Activated T-cell treated with anti-CD3 and anti-CD28 coated beads, Interleukin-2, amount 50 U/mL, for 1 hour (primary cell): ENCODE results near the gene KLRF2.
A peak's percentile ranks its signal among the peaks of the same experiment; 100 is the strongest.

Source experiments
- DNase-seq: peaks from one replicate; pipeline ENCODE4 v3.0.0-alpha.2; 2020

The KLRF2 gene

DNA sequence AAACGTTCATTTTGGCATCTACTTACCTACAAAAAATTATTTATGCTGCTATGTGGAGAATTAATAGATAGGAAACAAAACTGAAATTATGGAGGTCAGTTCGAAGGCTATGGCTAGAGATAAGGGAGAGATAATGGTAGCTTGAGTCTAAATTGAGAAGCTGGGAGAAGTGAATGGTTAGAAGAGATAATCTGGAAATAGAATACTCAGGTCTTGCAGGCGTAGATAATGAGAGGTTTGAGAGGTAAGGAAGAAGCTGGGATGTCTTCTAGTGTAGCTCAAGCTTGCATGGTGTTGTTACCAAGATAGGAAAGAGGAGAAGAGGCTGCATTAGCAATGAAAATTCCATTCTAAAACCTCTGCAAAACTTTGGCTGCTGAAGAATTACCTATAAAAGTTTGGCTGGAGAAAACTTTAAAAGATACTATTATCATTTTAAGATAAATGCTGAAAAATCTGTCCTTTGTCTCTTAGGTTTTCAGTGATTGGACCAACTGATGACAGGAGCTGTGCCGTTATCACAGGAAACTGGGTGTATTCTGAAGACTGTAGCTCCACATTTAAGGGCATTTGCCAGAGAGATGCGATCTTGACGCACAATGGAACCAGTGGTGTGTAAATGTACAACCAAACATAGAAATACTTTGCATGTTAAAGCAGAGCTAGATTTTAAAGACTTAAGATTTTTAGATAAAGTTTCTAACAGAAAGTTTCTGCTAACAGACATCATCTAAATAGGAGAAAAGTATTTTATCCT, 14.1 kb downstream of the KLRF2 start:
- DNase-seq: no peak

DNA sequence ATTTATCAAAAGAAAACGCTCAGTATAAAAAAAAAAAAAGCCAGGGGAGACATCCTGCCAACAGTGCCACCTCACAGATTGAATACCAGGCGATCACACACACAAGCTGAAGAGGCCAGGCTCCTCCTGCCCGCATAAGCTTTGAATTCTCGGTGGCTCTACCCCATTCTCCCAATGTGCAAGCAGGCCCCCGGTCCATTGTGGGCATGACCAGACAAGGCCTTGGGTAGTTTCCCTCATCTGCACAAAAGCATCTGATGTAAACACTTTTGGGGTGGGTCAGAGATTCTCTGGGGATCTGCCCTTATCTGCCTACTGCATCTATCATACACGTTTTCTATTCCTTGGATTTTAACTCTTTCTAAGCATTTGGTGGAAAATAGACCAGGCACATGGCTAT, 16.2 kb downstream of the KLRF2 start:
- DNase-seq: no peak

DNA sequence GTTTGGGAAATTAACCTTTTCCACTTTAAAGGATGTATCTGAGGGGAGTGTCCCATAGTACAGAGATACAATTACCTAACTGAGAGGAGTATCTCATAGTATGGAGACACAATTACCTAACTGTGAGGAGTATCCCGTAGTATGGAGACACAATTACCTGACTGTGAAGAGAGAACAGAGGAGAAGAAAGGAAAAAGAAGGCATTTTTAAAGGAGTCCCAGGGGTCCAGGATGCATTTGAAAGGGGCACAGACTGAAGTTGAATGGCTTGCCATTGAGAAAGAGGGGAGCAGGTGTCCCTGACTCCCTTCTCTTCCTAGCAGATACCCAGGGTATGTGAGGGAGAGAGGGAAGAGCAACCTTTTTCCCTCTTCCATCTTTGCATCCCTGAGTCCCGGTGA, 17.9 kb downstream of the KLRF2 start:
- DNase-seq: no peak

GRCh38 chr12:9900930-9901329, 19.6 kb downstream of the KLRF2 start:
- DNase-seq: no peak

DNA sequence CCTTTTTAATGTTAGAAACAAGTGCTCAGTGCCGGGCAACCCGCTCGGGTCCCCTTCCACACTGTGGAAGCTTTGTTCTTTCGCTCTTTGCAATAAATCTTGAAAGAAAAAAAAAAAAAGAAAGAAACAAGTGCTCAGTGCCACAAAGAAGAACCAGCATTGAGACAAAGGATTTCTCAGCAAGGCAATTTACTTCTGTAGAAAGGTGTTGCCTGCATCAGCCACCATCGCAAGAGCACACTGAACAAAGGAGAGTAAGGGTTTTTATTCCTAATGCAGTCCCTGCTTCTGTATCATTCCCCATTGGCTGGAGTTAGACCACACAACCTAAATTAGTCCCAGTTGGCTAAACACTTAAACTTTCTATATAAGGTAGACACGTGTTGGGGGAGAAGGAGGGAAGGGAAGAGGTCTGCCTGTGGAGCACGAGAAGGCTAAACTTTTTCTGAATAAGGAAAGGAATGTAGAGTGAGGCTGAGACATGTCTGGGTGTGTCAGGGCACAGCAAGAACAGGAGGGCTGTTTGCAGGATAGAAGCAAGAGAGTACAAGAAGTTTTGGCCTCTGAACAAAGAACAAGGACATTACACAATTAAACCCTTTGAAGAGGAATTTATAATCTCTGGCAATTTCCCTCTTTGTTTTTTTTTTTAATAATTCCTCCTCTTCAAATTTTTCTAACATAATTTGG, 21.4 kb downstream of the KLRF2 start:
- no peak for DNase-seq

DNA sequence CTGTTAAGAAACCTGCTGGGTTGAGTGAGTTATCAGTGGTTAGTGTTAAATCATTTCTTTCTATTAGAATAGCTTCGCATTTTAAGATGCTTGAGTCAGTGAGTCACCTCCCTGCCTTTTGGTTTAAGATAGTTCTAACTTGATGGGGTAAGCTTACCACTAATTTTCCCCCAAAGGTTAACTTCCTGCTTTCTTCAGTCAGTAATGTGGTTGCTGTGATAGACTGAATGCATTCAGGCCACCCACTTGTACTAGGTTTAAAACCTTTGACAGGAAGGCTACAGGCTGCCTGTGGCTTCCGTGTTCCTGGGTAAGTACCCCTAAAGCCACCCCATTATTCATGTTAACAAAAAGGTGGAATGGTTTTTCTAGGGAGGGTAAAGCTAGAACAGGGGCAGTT, 25.6 kb downstream of the KLRF2 start:
- DNase-seq: no peak

GRCh38 chr12:9907769-9908168, 26.5 kb downstream of the KLRF2 start:
- no peak for DNase-seq

DNA sequence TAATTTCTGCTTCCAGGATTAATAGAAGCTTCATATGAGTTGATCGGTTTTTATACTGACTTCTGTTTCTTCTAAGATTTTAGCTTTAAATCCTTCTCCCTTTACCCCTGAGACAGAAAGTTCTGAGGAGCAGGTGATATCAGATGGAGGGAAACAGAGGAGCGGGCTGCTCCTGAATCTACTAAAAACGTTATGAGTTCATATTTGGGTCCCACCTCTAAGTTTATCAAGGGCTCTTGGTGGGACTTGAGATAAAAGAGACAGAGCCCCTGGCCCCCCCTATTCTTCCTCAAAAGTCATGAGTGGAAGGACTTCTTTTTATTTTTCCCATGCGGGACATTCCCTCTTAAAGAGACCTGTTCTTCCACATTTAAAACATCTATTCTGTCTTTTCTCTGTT, 27.1 kb downstream of the KLRF2 start:
- no peak for DNase-seq

DNA sequence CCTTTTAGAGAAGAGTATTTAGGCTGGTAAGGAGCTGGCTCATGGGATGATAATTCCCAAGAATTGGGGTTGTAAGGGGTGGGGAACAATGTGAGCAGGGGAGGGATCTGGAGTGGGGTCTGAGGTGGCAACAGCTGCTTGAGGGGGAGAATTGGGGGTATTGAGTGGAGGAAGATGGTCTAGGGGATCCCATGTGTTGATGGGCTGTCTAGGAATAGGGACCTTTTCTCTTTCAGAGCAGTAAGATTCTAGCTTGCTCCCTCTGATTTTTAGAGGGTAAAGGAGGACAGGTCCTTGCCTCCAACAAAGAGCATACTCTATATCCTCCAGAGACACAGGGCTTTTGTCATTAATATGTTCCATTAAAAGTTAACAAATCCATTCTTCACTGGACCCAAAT, 28.4 kb downstream of the KLRF2 start:
- DNase-seq: no peak

- no peak for DNase-seq
Measured at GRCh38 chr12:9910716-9911421, 29.6 kb downstream of the KLRF2 start.

DNA sequence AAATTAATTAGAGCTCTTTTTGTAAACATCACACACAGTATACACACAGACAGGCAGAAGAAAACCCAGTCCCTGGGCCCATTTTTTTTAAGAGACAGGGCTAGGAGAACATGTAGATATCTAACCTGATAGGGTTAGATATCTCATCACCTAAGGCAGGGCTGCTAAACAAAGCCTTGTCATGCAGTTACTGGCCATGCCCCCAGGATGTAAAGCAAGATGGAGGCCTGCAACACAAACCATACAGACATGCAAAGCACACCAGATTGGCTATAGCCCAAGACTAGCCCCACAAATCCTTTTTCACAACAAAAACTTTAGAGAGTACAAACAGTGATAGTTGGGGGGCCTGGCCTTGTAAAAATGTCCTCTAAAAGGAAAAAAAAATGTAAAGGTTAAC, 30.4 kb downstream of the KLRF2 start:
- no peak for DNase-seq

DNA sequence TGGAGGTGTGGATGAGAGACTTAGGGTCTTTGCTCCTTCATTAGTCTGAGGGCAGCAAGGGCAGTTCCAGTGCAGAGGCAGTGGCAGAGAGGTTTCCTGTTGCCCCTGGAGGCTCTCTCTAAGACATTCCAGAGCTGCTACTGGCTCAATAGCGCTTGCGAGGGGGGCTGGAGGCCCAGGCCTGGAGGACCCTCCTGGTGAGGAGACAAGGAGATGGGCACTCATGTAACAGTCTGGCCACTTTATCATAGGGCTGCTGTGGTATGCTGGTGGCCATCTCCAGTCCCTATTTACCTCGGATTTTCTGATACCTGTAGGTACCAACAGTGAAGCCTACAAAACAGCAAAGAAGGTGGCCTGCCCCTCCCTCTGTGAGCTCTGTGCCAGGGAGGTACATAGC, 38.2 kb downstream of the KLRF2 start:
- no peak for DNase-seq

- DNase-seq: no peak
Measured at GRCh38 chr12:9920451-9920850, 39.2 kb downstream of the KLRF2 start.

DNA sequence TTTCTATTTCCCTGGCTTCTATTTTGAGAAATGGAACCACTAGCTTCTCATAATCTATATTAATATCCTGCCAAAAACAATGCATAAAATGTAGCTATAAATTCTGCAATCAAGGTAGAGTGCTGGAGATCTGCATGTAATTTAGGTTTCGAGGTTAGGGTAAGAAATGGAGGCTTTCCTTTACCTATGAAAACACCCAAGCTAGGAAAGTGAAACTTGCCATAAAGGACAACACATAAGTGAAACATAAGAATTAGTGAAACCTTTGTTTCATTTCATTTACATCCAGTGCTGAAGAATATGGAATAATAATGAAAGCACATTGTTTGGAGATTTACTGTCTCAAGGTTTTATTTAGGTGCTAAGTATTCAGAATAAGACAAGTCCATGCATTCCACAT, 41.1 kb downstream of the KLRF2 start:
- DNase-seq: no peak

GRCh38 chr12:9925705-9926393, 44.6 kb downstream of the KLRF2 start:
- peak; percentile 47 for DNase-seq

DNA sequence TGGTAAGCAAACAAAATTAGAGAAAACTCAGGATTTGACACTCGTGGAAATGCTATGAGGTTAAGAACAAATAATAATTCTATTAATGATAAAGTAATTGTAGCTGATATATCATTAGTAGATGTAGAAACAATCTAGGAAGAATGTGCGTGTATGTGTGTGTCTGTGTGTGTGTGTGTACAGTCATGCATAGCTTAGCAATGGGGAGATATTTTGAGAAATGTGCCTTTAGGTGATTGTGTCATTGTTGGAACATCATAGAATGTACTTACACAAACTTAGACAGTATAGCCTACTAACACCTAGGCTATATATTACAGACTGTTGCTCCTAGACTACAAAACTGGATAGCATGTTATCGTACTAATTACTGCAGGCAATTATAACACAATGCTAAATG, 45.6 kb downstream of the KLRF2 start:
- DNase-seq: no peak

DNA sequence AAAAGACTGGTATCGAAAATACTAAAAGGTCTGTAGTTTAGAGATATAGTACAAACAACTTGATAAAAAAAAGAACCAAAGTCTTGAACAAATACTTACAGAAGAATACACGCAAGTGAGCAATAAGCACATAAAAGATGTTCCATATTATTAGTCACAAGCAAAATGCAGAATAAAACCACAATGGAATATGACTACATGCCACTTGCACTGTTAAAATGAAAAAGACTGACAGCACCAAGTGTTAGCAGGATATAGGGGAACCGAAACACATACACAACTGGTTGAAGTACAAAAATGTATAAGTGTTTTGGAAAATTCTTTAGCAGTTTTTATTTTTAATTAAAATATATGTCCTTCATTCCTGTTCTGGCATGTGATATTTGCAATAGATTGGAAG, 47.3 kb downstream of the KLRF2 start:
- DNase-seq: no peak

GRCh38 chr12:9931245-9931644, 50.0 kb downstream of the KLRF2 start:
- no peak for DNase-seq

- no peak for DNase-seq
Measured at GRCh38 chr12:9932270-9932669, 51.0 kb downstream of the KLRF2 start, which contains the start of gene CLEC2A. Gene CLEC2A, minus strand, starts transcription at chr12:9932370. Its CDS starts 41 bp downstream, at chr12:9932329.

DNA sequence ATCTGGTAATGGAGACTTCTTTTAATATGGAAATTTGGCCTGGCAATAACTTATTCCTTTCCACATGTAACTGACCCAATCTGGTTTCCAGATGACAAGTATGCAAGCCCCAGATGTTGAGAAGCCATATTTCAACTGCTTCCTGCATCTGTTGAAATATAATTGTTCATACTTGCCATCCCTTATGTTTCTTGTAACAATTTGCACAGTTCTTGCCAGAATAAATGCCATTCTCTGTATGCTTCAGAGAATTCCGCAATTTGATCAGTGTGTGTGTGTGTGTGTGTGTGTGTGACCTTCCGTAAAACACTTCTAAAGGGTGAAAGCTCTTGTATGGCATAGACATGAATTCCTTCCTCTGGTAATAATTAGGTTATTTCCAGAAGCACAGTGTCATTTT, 52.7 kb downstream of the KLRF2 start:
- no peak for DNase-seq

DNA sequence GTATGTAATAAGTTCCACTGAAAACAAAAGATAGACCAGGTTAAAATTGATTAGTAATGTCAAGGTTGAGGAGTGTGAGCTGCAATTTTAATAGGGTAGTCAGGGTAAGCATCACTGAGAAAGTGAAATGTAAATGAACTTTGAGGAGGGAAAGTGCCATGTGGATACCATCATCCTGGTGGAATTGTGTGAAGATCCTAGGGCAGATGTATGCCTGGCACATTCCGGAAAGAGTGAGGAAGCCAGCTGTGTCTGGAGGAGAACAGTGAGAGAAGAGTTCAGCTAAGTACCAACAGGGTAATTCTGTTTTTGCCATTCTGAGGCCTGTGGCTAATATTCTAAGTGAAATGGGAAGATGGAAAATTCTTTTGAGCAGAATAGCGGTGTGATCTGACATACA, 53.7 kb downstream of the KLRF2 start:
- no peak for DNase-seq

GRCh38 chr12:9936591-9936990, 55.3 kb downstream of the KLRF2 start:
- no peak for DNase-seq

DNA sequence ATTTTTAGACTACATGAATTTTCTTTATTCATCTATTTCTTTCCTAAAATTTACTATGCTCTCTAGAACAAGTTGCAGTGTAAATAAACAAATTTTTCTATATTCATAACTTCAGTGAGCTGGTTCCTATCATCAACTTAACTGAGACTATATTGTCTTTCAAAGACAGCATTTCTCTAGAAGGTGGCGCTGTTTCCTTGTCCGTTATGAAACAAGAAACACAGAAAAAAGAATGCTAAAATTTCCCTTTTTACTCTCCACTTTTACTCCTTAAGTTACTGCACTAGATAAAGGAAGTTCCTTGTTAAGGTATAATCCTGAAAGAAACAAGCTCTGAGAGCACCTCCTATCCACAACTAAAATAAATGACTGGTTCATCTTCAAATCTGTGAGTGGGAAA, 59.1 kb downstream of the KLRF2 start:
- no peak for DNase-seq
